GM18861 (cell line): Measurements from ENCODE around the gene NARF.

Source experiments
- ATAC-seq: cut with Tn5 transposase; IDR thresholded peaks from one replicate; pipeline ENCODE4 v1.9.1; 2021; ENCODE audit not compliant: unreplicated experiment

NARF gene

GRCh38 chr17:82470065-82470464 lies 11.5 kb downstream of the NARF start:
- ATAC-seq, result no peak

GRCh38 chr17:82474223-82475010 lies 15.9 kb downstream of the NARF start:
- ATAC-seq, result no peak

GRCh38 chr17:82475458-82475857 lies 16.9 kb downstream of the NARF start:
- ATAC-seq, result no peak

- ATAC-seq, result no peak
Measured at GRCh38 chr17:82477934-82478333, 19.4 kb downstream of the NARF start.

GRCh38 chr17:82479602-82480001 lies 21.1 kb downstream of the NARF start:
- no peak for ATAC-seq

GRCh38 chr17:82480318-82480717 lies 21.8 kb downstream of the NARF start:
- no peak for ATAC-seq

- no peak for ATAC-seq
Measured at GRCh38 chr17:82483204-82483660, 24.7 kb downstream of the NARF start.

GRCh38 chr17:82483836-82484235 lies 25.3 kb downstream of the NARF start:
- ATAC-seq, result no peak

GRCh38 chr17:82486231-82487094 lies 27.9 kb downstream of the NARF start:
- ATAC-seq, result no peak

- no peak for ATAC-seq
Measured at GRCh38 chr17:82487910-82488309, 29.4 kb downstream of the NARF start.

- ATAC-seq, result no peak
Measured at GRCh38 chr17:82489117-82489516, 30.6 kb downstream of the NARF start.

GRCh38 chr17:82489851-82490511 lies 31.4 kb downstream of the NARF start:
- ATAC-seq, result no peak

GRCh38 chr17:82490512-82491195 lies 32.1 kb downstream of the NARF start:
- no peak for ATAC-seq

- ATAC-seq, result no peak
Measured at GRCh38 chr17:82491196-82491530, 32.6 kb downstream of the NARF start.

- no peak for ATAC-seq
Measured at GRCh38 chr17:82491533-82491932, 33.0 kb downstream of the NARF start.

GRCh38 chr17:82492643-82493225 lies 34.2 kb downstream of the NARF start:
- no peak for ATAC-seq

GRCh38 chr17:82493226-82493781 lies 34.8 kb downstream of the NARF start:
- ATAC-seq, result no peak

- peak; percentile 39 for ATAC-seq
Measured at GRCh38 chr17:82494236-82495055, 35.9 kb downstream of the NARF start.

GRCh38 chr17:82495844-82496528 lies 37.4 kb downstream of the NARF start:
- no peak for ATAC-seq
